Endothelial cell of umbilical vein (primary cell): ENCODE results near the gene BRD2. TPM values are rescaled to one million over a fixed set of nuclear protein-coding genes. Genes with fewer than 3 reads are reported as not detected.
A peak's percentile ranks its signal among the peaks of the same experiment; 100 is the strongest.

ENCODE experiments used
- BruUV-seq: library from RNA; stranded (reverse); fragments of 400-500 nt; replicated peaks from 2 replicates; lab custom pipeline; 2021; lab: Mats Ljungman, UMichigan
- CTCF ChIA-PET: fragments of 300-600, 350-600 bp; sonication (Branson Sonifier 250); formaldehyde crosslinking; loops from one replicate; lab custom pipeline; 2021; ENCODE audit warnings: antibody characterized with exemption, inconsistent platforms; lab: Charles Lee
- POLR2A ChIA-PET: fragments of 300-600, 350-600 bp; sonication (Branson Sonifier 250); formaldehyde crosslinking; loops from one replicate; lab custom pipeline; 2021; ENCODE audit warnings: antibody characterized with exemption, inconsistent platforms; lab: Charles Lee
- DNase-seq: peaks from one replicate; pipeline ENCODE4 v3.0.0-alpha.2; 2011; ENCODE audit warnings: low read depth, low spot score
- FAIRE-seq: peaks from 2 replicates; lab custom pipeline; 2011; peaks lifted over from hg19 to GRCh38; lab: Jason Lieb, UNC
- H2AFZ ChIP-seq: 2 replicates; pipeline ENCODE4 v1.6.0; 2012; ENCODE audit warnings: low read depth, low read length, control low read depth, inconsistent platforms
- H3K27ac ChIP-seq: 2 replicates; pipeline ENCODE4 v1.5.1; 2011; ENCODE audit warnings: low read depth, mild to moderate bottlenecking, control low read depth, low read length, moderate library complexity; ENCODE audit not compliant: insufficient read depth
- H3K27me3 ChIP-seq, 2 experiments: 2 replicates each; pipeline versions ENCODE4 v1.6.0 to v1.6.1; 2011; ENCODE audit warnings: low read length in 2 of 2, mixed read lengths in 1 of 2; ENCODE audit not compliant: control insufficient read depth in 2 of 2, insufficient read depth in 2 of 2
- H3K36me3 ChIP-seq, 2 experiments: 2 replicates in 1 of 2; 3 replicates in 1 of 2; pipeline ENCODE4 v1.5.1; 2011; ENCODE audit warnings: low read length in 2 of 2, mild to moderate bottlenecking in 1 of 2, moderate library complexity in 1 of 2; ENCODE audit not compliant: control insufficient read depth in 2 of 2, insufficient read depth in 2 of 2; ENCODE audit errors: extremely low read depth in 1 of 2
- H3K4me1 ChIP-seq: 3 replicates; pipeline ENCODE4 v1.5.1; 2011; ENCODE audit warnings: mild to moderate bottlenecking, low read length; ENCODE audit not compliant: control insufficient read depth, insufficient read depth; ENCODE audit errors: extremely low read depth
- H3K4me2 ChIP-seq: 2 replicates; pipeline ENCODE4 v1.6.1; 2011; ENCODE audit warnings: low read length, control low read depth, mixed read lengths; ENCODE audit not compliant: insufficient read depth
- H3K4me3 ChIP-seq, 3 experiments: fragments of 200-600 bp in 1 of 3; sonication (generic), shearing (Covaris generic) in 1 of 3; replicated peaks in 1 of 3; 2 replicates each; pipeline ENCODE4 v1.5.1; 2011 to 2016; ENCODE audit warnings: control low read depth in 3 of 3, low read length in 3 of 3, mild to moderate bottlenecking in 2 of 3, inconsistent platforms in 1 of 3, low read depth in 1 of 3, moderate library complexity in 1 of 3; ENCODE audit not compliant: insufficient read depth in 1 of 3
- H3K79me2 ChIP-seq: 2 replicates; pipeline ENCODE4 v1.6.0; 2012; ENCODE audit warnings: low read length, inconsistent platforms; ENCODE audit not compliant: control insufficient read depth, insufficient read depth
- H3K9ac ChIP-seq: replicated peaks from 2 replicates; pipeline ENCODE3; 2011; ENCODE audit warnings: low read length, control low read depth; ENCODE audit not compliant: insufficient read depth; ENCODE audit errors: extremely low read depth
- H3K9me1 ChIP-seq: replicated peaks from 3 replicates; pipeline ENCODE4 v1.6.0; 2011; ENCODE audit warnings: mild to moderate bottlenecking, low read length; ENCODE audit not compliant: control insufficient read depth, insufficient read depth; ENCODE audit errors: extremely low read depth
- H3K9me3 ChIP-seq: replicated peaks from 2 replicates; pipeline ENCODE4 v1.5.1; 2012; ENCODE audit warnings: low read length, inconsistent platforms; ENCODE audit not compliant: control insufficient read depth, insufficient read depth
- H4K20me1 ChIP-seq: replicated peaks from 2 replicates; pipeline ENCODE3; 2011; ENCODE audit warnings: mild to moderate bottlenecking, low read length; ENCODE audit not compliant: control insufficient read depth, insufficient read depth; ENCODE audit errors: extremely low read depth
- CTCF ChIP-seq, 2 donors: IDR thresholded peaks; 1 replicate in 1 of 2; 2 replicates in 1 of 2; pipeline ENCODE4 v1.5.1; 2011; ENCODE audit warnings: low read length in 2 of 2, mild to moderate bottlenecking in 2 of 2, moderate library complexity in 2 of 2, control low read depth in 1 of 2, inconsistent platforms in 1 of 2, low read depth in 1 of 2; ENCODE audit not compliant: insufficient read depth in 1 of 2; ENCODE audit errors: extremely low read depth in 1 of 2
- EZH2 ChIP-seq: IDR thresholded peaks from 2 replicates; pipeline ENCODE4 v1.6.1; 2012; ENCODE audit warnings: borderline replicate concordance, low read depth, mild to moderate bottlenecking, moderate library complexity, low read length, inconsistent platforms; ENCODE audit not compliant: severe bottlenecking
- FOS ChIP-seq: IDR thresholded peaks from 2 replicates; pipeline ENCODE4 v1.6.1; 2011; ENCODE audit warnings: mild to moderate bottlenecking, low read length, moderate library complexity, borderline replicate concordance; ENCODE audit not compliant: insufficient read depth
- JUN ChIP-seq: IDR thresholded peaks from 2 replicates; pipeline ENCODE4 v1.6.1; 2011; ENCODE audit warnings: borderline replicate concordance, low read depth; ENCODE audit not compliant: insufficient read length, insufficient read depth
- POLR2A ChIP-seq: IDR thresholded peaks from 2 replicates; pipeline ENCODE4 v1.6.1; 2012; ENCODE audit warnings: low read depth, mild to moderate bottlenecking, control low read depth, low read length
- POLR2AphosphoS5 ChIP-seq: IDR thresholded peaks from 2 replicates; pipeline ENCODE4 v1.6.1; 2012; ENCODE audit warnings: low read depth, mild to moderate bottlenecking, control low read depth, low read length, moderate library complexity; ENCODE audit not compliant: insufficient read depth
- dilution Hi-C: fragments of 300-500 bp; cut with MboI; formaldehyde crosslinking; loops from one replicate; pipeline ENCODE4 v1.15.0; 2019; ENCODE audit warnings: low sequenced_read_pairs; ENCODE audit not compliant: extremely low pct_ligation_motif_present
- intact Hi-C: fragments of 100-400 bp; cut with micrococcal nuclease; formaldehyde crosslinking; loops from one replicate; pipeline ENCODE4 v1.10.0; 2022
- polyA plus RNA-seq, 4 experiments: library from polyadenylated mRNA; depleted of rRNA in 3 of 4; stranded (reverse) in 3 of 4; unstranded in 1 of 4; fragments of >200 nt; gene quantifications; 2 replicates each; pipeline versions ENCODE4 v1.2.1 to v1.2.3, GENCODE V29; 2011 to 2012; ENCODE audit warnings: missing spikeins in 1 of 4
- total RNA-seq: library from RNA; stranded (reverse); gene quantifications from 2 replicates; pipeline ENCODE4 v1.2.3, GENCODE V29; 2021

The BRD2 gene
- total and polyA plus RNA-seq, 2 donors (not counting 3 experiments of a cell fraction or from before 2014, with no cell fraction given), result 131 to 197 TPM

DNA sequence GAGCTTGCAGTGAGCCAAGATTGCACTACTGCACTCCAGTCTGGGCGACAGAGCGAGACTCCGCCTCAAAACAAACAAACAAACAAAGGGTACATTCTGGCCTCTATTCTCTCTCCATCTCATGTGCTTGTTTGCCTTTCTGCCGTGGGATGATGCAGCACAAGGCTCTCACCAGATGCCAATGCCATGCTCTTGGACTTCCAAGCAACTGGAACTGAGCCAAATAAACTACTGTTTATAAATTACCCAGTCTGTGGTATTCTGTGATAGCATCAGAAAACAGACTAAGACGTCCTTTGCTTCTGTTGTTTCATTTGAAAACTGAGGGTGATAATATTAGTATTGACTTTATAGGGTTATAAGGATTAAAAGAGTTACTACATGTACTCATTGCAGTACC, 3.6 kb upstream of the BRD2 start:
- POLR2A ChIA-PET, result no interaction called here
- Histone ChIP-seq H3K9me3 (no peaks in the 10 kb centered on the region), H3K4me2 (no peak overlapping the region), H3K27me3 (no peaks in the 10 kb centered on the region), H3K79me2 (peaks cover 4% of the 10 kb centered on the region), H2AFZ (no peak overlapping the region), H3K9me1 (no peaks in the 10 kb centered on the region), H3K4me1 (peaks cover 26% of the 10 kb centered on the region), H3K4me3 (no peak overlapping the region), H3K9ac (no peak overlapping the region), H3K36me3 (no peaks in the 10 kb centered on the region), H4K20me1 (no peaks in the 10 kb centered on the region), H3K27ac (no peak overlapping the region)
- CTCF ChIA-PET, result interaction anchor here (2.8 to 13.7 kb wide), 5 partner anchors 11 to 127 kb away, joined by 11 to 187 read pairs (median 24); partner anchors contain the start of genes HLA-DMA and TAP2
- FAIRE-seq, result no peak
- dilution Hi-C loops (no loop called here), intact Hi-C loops (no loop called here)
- DNase-seq, result no peak
- BruUV-seq, result no TSS peak
- TF ChIP-seq POLR2A (no peak), EZH2 (no peak)

DNA sequence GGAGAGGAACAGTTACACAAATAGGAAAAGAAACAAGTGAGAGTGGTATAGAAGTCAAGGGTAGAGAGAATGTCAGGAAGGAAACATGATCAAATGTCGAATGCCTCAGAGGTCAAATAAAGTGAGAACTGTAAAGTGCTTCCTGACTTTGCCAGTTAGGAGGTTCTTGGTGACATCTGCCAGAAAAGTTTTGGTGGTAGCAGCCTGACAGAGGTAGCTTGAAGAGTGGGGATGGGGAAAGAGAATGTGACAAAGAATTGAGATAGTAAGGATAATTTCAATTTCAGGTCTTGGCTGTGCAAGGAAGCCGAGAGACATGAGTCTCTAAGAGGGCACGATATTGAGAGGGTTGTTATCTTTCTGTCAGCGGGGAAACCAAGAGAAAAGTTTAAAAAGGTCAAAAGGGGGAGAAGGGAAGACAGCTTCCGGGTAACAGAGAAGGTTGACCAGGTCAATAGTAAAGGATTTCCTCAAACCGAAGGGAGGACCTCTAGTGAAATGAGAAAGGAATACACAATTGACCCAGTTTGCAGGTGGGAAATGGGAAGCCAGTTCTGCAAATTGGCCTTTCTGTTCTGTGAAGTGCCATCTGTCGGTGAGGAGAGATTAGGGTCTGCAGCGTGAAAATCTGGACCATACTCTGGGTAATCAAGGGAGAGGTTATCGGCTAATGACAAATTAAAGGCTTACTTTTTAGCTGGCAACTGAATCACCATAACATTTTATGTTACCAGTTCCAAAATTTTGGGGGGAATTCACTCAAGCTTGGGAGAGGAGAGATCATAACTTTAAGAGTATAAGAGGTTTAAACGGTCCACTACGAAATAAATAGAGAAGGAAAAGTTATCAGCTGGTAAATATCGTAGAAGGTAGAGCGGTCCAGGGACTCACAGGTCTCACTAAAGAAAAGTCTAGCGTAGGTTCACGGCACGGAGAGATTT, 973 bp upstream of the BRD2 start:
- Histone ChIP-seq H3K36me3 (no peaks in the 10 kb centered on the region), H3K4me3 (peak overlapping the region; percentile 18 to 76 (median 70)), H3K27ac (peak overlapping the region; percentile 81), H3K9me3 (no peaks in the 10 kb centered on the region), H3K4me1 (peaks cover 26% of the 10 kb centered on the region), H3K4me2 (peak overlapping the region; percentile 95), H3K79me2 (peaks cover 11% of the 10 kb centered on the region), H3K9ac (peak overlapping the region; percentile 88), H2AFZ (peak overlapping the region; percentile 13), H4K20me1 (no peaks in the 10 kb centered on the region), H3K27me3 (no peaks in the 10 kb centered on the region), H3K9me1 (no peaks in the 10 kb centered on the region)
- intact Hi-C loops, result loop anchor here (1.0 to 2.0 kb wide), 3 partner anchors 14 to 73 kb away; partner anchors contain the start of genes HLA-DMA and HLA-DMB
- no TSS peak for BruUV-seq
- TF ChIP-seq JUN (no peak), POLR2A (peak; percentile 13), POLR2AphosphoS5 (peak; percentile 11), CTCF (IDR thresholded peaks at IDR 0.05; ENCODE audit: extremely low read depth in 1 of 2, insufficient read depth in 1 of 2, low read depth in 1 of 2, low read length in 2 of 2) (peak; percentile 43 to 53), FOS (peak; percentile 18)
- ChIA-PET CTCF (interaction anchor here (1.1 to 13.7 kb wide), 10 partner anchors 13 to 281 kb away, joined by 3 to 187 read pairs (median 10); partner anchors contain the start of genes HLA-DMA, HLA-DMB and TAP2), POLR2A (interaction anchor here (1.1 kb wide), 1 partner anchor 74 kb away, joined by 3 read pairs; no protein-coding TSS in a partner anchor)
- DNase-seq, result peak; percentile 68
- dilution Hi-C loops, result no loop called here
- peak; percentile 68 for FAIRE-seq
